Posterior vena cava (tissue), 2 donors: ENCODE measurements around the gene SP2. TPM values are rescaled to one million over a fixed set of nuclear protein-coding genes. Genes with fewer than 3 reads are reported as not detected.

Experiments
- DNase-seq: peaks from one replicate; pipeline ENCODE4 v3.0.0-alpha.2; 2020; ENCODE audit warnings: low spot score
- intact Hi-C, 2 donors: fragments of 100-400 bp; cut with DNase I; formaldehyde crosslinking; loops; one replicate each; pipeline versions ENCODE4 v1.14.1 to v1.14.2; 2022 to 2023
- total RNA-seq, 2 donors: library from RNA; stranded (reverse); fragmentation: NEBNext Ultra II Directional; extraction: Animal tissue kit (Norgen Biotek cat#: 25700); gene quantifications; one replicate each; pipeline ENCODE4 v1.2.1, GENCODE V29; 2021
- donor health status: DM: yes; HTN: yes; CAD: no.
- donor health status: DM: yes; HTN: yes; CAD: no.

SP2 gene
- total RNA-seq, 2 donors from 2014 or later, result 13.0 to 15.8 TPM

DNA sequence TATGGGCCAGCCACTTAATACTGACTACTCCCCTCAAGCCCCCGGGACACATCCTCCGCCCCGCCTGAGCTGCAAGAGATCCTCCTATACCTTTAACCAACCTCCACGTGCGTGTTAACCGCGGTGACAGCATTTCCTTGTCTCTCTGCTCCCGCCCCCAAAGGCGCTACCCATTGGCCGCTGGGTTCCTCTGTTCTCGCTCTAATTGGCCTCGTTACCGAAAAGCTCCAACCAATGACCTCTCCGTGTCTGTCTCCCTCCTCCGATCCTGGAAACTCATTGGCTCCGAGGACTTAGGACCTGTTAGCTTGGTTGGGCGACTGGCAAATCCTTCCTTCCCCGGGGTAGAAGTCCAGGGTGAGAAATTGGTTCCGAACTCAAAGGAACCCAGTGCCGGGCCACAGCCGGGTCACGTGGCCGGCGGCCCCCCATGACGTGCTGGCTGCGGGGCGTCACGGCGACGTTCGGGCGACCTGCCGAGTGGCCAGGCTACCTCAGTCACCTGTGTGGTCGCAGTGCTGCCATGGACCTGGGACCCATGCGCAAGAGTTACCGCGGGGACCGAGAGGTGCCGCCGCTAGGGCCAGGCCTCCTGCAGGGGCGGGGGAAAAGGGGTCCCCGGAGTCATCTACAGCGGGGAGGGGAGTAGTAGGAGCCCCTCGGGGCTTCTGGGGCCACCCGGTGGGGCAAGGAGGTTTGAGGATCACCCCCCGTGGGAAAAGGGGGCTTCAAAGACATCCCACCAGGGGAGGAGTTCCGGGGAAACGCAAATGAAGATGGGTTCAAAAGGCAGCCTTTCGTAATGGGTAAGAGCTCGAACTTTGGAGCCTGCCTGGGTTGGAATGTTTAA lies 45.4 kb downstream of the SP2 start, which contains the start of gene PNPO:
Gene PNPO, plus strand, starts transcription at position 326 of the 850 bp plus-strand sequence. Its CDS starts 105 bp downstream, at position 431.
- DNase-seq, result peak; percentile 98
- intact Hi-C loops, result loop anchor here in 1 of 2 donors (5.0 kb wide), 1 partner anchor 44 kb away; the partner anchor contains the start of gene SP2

- DNase-seq, result no peak
- intact Hi-C loops, result loop anchor here in 1 of 2 donors (5.0 kb wide), 1 partner anchor 45 kb away; the partner anchor contains the start of gene SP2
These were observed 46.1 kb downstream of the SP2 start for GRCh38 chr17:47942096-47942510.

DNA sequence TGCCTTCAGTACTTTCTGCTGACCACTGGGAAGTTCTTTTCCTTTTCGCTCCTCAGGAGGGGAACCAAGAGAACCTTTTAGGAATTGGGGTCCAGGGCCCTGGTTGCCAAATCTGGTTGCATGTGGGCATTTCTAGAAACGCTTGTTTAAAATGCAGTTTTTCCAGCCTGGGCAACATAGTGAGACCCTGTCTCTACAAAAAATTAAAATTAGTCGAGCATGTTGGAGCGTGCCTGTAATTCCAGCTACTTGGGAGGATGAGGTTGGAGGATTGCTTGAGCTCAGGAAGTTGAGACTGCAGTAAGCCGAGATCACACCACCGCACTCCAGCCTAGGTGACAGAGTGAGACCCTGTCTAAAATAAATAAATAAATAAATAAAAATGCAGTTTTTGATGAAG lies 46.5 kb downstream of the SP2 start:
- intact Hi-C loops, result loop anchor here in 1 of 2 donors (5.0 kb wide), 1 partner anchor 45 kb away; the partner anchor contains the start of gene SP2
- no peak for DNase-seq

- DNase-seq, result no peak
- intact Hi-C loops, result loop anchor here in 1 of 2 donors (5.0 kb wide), 1 partner anchor 48 kb away; the partner anchor contains the start of gene SP2
These were observed 49.0 kb downstream of the SP2 start for GRCh38 chr17:47945080-47945479.

DNA sequence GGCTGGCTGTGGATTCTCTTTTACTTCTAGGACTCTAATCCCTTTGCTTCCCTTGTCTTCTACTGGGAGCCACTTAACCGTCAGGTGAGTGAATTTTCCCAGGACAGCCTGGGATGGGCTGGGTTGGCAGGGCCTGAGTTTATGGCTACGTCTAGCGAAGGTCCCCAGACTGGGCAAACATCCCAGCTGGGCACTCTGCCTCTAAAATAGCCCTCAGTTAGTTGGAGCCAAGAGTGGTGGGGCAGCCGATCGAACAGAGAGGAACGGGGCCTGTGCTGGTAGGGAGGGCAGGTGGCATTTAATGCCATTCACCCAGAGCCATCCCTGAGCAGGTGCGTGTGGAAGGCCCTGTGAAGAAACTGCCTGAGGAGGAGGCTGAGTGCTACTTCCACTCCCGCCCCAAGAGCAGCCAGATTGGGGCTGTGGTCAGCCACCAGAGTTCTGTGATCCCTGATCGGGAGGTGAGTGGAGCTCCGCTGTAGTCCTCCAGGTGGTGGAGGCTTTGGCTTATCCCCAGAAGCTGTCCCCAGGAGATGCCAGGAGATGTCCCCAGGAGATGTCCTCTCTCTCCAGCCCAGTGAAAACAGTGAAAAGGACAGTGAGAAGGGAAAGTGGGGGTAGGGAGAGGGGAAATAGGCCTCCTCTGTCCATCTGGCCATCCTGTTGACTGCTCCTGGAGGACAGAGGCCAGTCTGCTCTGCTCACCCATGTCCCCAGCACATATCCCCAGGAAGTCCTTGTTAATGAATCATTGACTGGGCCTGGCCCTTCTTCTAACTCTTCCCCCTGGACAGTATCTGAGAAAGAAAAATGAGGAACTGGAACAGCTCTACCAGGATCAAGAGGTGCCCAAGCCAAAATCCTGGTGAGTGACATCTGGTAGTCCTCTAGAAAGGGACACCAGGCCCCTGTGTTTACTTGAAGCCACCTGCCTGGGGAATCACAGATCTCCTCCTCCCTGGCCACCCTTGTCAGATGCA lies 49.8 kb downstream of the SP2 start:
- no peak for DNase-seq
- intact Hi-C loops, result loop anchor here in 1 of 2 donors (5.0 kb wide), 1 partner anchor 49 kb away; the partner anchor contains the start of gene SP2

DNA sequence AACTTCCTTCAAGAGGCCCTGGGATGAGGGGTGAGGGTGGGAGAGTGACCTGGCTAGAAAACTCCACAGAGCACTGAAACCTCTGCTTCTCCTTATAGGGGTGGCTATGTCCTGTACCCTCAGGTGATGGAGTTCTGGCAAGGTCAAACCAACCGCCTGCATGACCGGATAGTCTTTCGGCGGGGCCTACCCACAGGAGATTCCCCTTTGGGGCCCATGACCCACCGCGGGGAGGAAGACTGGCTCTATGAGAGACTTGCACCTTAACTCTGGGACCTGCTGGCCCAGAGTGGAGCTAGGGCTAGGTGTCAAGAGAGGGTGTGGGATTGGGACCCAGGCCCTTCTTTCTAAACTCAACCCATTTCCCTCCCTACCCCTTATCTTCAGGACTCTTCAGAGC lies 50.5 kb downstream of the SP2 start:
- intact Hi-C loops, result loop anchor here in 1 of 2 donors (5.0 kb wide), 1 partner anchor 49 kb away; the partner anchor contains the start of gene SP2
- DNase-seq, result no peak

GRCh38 chr17:47946929-47947397 lies 50.9 kb downstream of the SP2 start:
- intact Hi-C loops, result loop anchor here in 1 of 2 donors (5.0 kb wide), 1 partner anchor 50 kb away; the partner anchor contains the start of gene SP2
- DNase-seq, result no peak

GRCh38 chr17:47948706-47949196 lies 52.7 kb downstream of the SP2 start:
- intact Hi-C loops, result loop anchor here in 1 of 2 donors (5.0 kb wide), 1 partner anchor 51 kb away; the partner anchor contains the start of gene SP2

GRCh38 chr17:47949197-47949759 lies 53.2 kb downstream of the SP2 start:
- DNase-seq, result peak; percentile 97
- intact Hi-C loops, result loop anchor here in 1 of 2 donors (5.0 kb wide), 1 partner anchor 52 kb away; the partner anchor contains the start of gene SP2

More at GRCh38 chr17:47948706-47949196, 52.7 kb downstream of the SP2 start:
- no peak for DNase-seq

DNA sequence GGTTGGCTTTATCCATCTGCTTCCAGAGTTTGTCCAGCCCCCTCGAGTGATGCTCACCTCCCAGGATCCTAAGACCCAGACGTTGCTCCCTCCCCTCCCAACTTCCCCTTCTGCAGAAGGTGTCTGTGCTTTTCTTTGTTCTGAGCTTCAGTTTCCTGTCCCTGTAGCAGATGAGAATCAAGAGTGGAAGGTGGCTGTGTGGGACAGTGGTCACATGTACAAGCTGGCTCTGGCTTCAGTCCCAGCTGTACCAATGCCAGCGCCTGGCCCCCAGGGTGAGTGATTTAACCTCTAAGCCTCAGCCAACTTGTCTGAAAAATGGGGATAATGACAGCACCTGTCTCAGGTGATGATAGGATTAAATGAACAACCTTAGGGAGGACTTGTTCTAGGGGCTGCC lies 53.9 kb downstream of the SP2 start:
- intact Hi-C loops, result loop anchor here in 1 of 2 donors (5.0 kb wide), 1 partner anchor 53 kb away; the partner anchor contains the start of gene SP2

DNA sequence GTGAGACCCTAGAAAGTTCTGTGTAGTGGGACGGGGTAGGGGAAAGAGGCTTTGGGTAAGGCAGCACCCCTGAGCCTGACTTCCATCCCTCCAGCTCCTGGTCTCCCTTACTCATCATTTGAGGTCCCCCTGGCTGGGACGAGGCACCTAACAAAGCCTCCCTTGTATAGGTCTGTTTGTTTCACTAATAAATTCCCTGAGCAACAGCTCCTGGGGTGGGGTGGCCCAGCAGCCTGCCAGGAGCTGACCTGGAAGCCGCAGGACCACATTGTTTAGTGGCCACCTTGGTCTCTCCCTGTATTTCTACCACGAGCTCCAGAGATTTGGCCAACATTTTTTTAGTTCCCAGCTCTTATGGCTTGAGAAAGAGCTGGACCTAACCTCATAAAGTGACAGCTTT lies 54.4 kb downstream of the SP2 start:
- no peak for DNase-seq
- intact Hi-C loops, result no loop called here

More for the DNA sequence above, 53.9 kb downstream of the SP2 start:
- no peak for DNase-seq

GRCh38 chr17:47952171-47953021 lies 56.4 kb downstream of the SP2 start:
- intact Hi-C loops, result no loop called here
- no peak for DNase-seq

DNA sequence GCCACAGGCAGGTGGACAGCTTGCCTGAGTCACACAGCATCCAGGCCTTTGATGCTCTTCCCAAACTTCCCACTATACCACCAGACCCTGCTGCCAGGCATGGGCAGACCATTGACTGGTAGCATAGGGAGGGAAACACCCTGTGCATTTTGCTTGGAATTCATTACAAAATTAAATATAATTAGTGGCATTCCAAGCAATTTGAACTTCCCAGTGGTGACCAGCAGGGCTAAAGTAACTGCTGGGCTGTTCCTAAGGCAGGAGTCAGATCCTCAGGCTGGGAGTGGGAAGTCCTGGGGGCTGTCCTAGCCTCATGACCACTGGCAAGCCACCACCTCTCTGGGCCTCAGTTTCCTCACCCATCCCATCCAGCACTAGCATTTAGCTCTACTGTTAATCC lies 57.9 kb downstream of the SP2 start:
- intact Hi-C loops, result no loop called here
- no peak for DNase-seq

GRCh38 chr17:47955497-47956461 lies 59.7 kb downstream of the SP2 start:
- no peak for DNase-seq
- intact Hi-C loops, result no loop called here

DNA sequence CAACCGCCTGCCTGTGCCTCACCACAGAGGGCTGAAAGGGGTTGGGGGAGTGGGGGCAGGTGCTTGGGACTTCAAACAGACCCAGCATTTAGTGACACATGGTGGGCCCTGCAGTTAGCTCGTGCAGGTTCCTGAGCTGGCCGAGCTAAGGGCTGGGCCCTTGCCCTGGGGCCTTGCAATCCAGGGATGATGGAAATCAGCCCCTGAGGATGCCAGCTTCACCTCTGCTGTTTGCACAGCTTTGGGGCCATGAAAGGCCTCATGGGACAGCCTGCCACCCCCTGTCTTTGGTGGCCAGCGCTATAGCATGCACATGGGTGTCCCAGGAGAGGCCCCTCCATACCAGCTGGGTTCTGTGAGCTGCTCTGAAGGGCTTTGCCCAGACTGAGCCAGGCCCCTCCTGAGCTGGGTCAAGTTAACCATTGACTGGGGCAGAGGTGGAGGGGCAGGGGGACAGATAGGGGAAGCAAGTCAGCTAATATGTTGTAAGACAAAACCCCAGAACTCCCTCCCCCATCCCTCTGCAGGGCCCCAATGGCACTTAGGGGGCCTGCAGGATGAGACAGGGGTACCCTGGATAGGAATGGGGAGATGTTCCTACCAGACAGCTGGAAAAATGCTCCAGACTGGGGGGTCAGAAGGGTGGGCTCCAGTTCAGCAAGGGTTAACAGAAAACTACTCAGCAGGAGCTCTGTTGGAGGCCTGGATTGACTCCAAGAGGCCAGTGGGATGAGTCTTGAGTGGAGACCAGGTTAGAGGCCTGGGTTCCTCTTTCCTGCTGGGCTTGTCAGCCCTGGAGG lies 61.0 kb downstream of the SP2 start:
- no peak for DNase-seq
- intact Hi-C loops, result no loop called here
